ENCODE measurements around the gene AHI1.
"Not testable (repeated sequence)": the region's sequence is repeated elsewhere in the genome, so short reads cannot be mapped to it uniquely, and the experiment has no call there.

Gene AHI1

GRCh38 chr6:135360222-135360621, 137.3 kb downstream of the AHI1 start:
- no peak for ATAC-seq (replicated peaks; ENCODE audit: extremely low read depth, poor library complexity, severe bottlenecking)
- no peak for DNase-seq (ENCODE audit: low spot score in 2 of 2)
- H3K27me3 Mint-ChIP-seq = no peaks in the 10 kb centered on the region
- no peaks in the 10 kb centered on the region for H3K4me1 Mint-ChIP-seq
- H3K4me3 Mint-ChIP-seq = no peak overlapping the region
- H3K27ac Mint-ChIP-seq (ENCODE audit: low read depth) = no peak overlapping the region
- H3K9me3 Mint-ChIP-seq = no peaks in the 10 kb centered on the region
- peaks cover 3% of the 10 kb centered on the region for H3K36me3 Mint-ChIP-seq (ENCODE audit: insufficient read depth)

DNA sequence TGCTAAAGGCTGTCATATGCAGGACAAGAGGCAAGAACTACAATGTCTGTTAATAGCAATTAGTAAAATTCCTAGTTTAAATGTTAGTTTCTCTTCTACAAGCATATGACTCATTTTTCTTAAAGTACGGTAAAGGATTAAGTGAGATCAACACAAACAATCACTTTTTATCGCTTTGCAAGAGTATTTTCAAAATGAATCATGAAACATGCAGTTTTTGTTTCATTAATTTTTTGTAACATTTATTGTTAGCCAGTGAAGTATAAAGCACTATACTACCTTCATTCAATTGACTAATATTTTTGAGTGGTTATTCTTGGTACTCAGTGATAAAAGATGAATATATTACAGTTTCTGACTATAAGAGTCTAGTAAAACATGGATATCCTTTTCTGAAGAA, 138.6 kb downstream of the AHI1 start:
- ATAC-seq (replicated peaks; ENCODE audit: extremely low read depth, poor library complexity, severe bottlenecking) = no peak
- Mint-ChIP-seq H3K27me3 (no peaks in the 10 kb centered on the region), H3K4me3 (no peak overlapping the region), H3K36me3 (ENCODE audit: insufficient read depth) (peaks cover 3% of the 10 kb centered on the region), H3K4me1 (no peaks in the 10 kb centered on the region), H3K27ac (ENCODE audit: low read depth) (no peak overlapping the region), H3K9me3 (no peaks in the 10 kb centered on the region)
- no peak for DNase-seq (ENCODE audit: low spot score in 2 of 2)

- no peak for DNase-seq (ENCODE audit: low spot score in 2 of 2)
- H3K9me3 Mint-ChIP-seq = no peaks in the 10 kb centered on the region
These were observed 139.2 kb downstream of the AHI1 start for GRCh38 chr6:135358251-135358821.

DNA sequence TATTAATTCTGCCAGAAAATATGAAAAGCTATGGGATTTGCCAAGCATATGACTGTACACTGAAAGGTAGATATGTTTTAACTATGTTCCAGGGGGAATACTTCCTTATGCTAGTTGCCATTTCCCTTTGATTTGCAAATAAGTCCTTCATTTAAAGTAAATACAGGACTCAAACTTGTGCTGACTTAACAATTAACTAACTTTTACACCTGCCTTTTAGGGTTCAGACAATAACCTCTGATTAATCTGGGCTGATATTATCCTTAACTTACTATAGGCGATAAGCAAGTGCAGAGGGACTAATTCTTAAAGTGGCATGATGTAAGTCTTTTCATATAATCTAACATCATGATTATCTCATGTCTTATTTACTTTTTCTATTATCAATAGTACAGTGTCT, 143.1 kb downstream of the AHI1 start:
- Mint-ChIP-seq H3K4me3 (no peak overlapping the region), H3K4me1 (no peaks in the 10 kb centered on the region), H3K27me3 (no peaks in the 10 kb centered on the region), H3K36me3 (ENCODE audit: insufficient read depth) (peaks cover 3% of the 10 kb centered on the region), H3K27ac (ENCODE audit: low read depth) (no peak overlapping the region), H3K9me3 (no peaks in the 10 kb centered on the region)
- ATAC-seq (replicated peaks; ENCODE audit: extremely low read depth, poor library complexity, severe bottlenecking) (no peak), DNase-seq (ENCODE audit: low spot score in 2 of 2) (no peak)

More at GRCh38 chr6:135358251-135358821, 139.2 kb downstream of the AHI1 start:
- Mint-ChIP-seq H3K4me1 (no peaks in the 10 kb centered on the region), H3K36me3 (ENCODE audit: insufficient read depth) (peaks cover 3% of the 10 kb centered on the region), H3K4me3 (no peak overlapping the region), H3K27ac (ENCODE audit: low read depth) (no peak overlapping the region), H3K27me3 (no peaks in the 10 kb centered on the region)
- ATAC-seq (replicated peaks; ENCODE audit: extremely low read depth, poor library complexity, severe bottlenecking) = no peak

DNA sequence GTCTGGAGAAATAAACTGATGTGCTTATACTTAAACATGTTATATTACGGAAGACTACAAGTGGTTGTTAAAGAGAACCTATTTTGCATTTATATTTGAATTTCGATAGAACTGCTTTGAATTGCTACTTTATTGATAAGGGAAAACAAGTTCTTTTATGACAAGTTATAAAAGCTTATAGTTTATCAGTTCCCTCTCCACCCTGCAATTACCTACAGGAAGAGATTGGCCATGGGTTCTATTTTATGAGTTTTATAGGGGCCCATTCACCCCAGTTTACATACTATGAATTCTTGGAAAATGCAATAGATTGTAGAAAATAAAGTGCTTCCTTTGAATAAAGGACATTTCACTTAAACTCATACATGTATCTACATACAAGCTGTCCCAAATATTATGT, 144.4 kb downstream of the AHI1 start:
- H3K9me3 Mint-ChIP-seq = no peaks in the 10 kb centered on the region
- no peak for DNase-seq (ENCODE audit: low spot score in 2 of 2)
- H3K4me1 Mint-ChIP-seq = no peaks in the 10 kb centered on the region
- no peaks in the 10 kb centered on the region for H3K27me3 Mint-ChIP-seq
- no peak for ATAC-seq (replicated peaks; ENCODE audit: extremely low read depth, poor library complexity, severe bottlenecking)
- no peaks in the 10 kb centered on the region for H3K36me3 Mint-ChIP-seq (ENCODE audit: insufficient read depth)
- no peak overlapping the region for H3K4me3 Mint-ChIP-seq
- no peak overlapping the region for H3K27ac Mint-ChIP-seq (ENCODE audit: low read depth)

DNA sequence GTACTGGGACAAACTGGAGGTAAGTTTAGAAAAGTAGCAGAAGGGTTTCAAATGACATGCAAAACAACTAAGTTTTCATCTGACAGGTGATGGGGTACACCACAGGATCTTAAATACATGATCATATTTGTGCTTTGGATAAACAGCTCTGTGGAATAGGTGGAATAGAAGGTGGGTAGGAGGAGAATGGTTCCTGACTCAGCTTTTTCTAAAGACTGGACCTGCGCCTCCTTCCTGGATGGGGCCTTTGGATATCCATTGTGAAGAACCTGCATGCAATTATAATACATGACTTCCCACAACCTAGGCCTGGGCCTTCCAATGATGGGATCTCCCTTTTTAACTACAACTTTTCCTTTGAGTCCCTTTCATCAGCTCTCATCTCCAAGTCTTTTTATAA, 145.9 kb downstream of the AHI1 start:
- DNase-seq (ENCODE audit: low spot score in 2 of 2) (no peak), ATAC-seq (replicated peaks; ENCODE audit: extremely low read depth, poor library complexity, severe bottlenecking) (no peak)
- Mint-ChIP-seq H3K9me3 (no peaks in the 10 kb centered on the region), H3K4me3 (no peak overlapping the region), H3K4me1 (peaks cover 4% of the 10 kb centered on the region), H3K36me3 (ENCODE audit: insufficient read depth) (no peaks in the 10 kb centered on the region), H3K27ac (ENCODE audit: low read depth) (no peak overlapping the region), H3K27me3 (no peaks in the 10 kb centered on the region)

GRCh38 chr6:135347887-135348286, 149.7 kb downstream of the AHI1 start:
- peaks cover 5% of the 10 kb centered on the region for H3K4me1 Mint-ChIP-seq
- no peak for DNase-seq (ENCODE audit: low spot score in 2 of 2)
- no peak overlapping the region for H3K27ac Mint-ChIP-seq (ENCODE audit: low read depth)
- H3K9me3 Mint-ChIP-seq = no peaks in the 10 kb centered on the region
- H3K4me3 Mint-ChIP-seq = no peak overlapping the region
- no peaks in the 10 kb centered on the region for H3K27me3 Mint-ChIP-seq
- H3K36me3 Mint-ChIP-seq (ENCODE audit: insufficient read depth) = no peaks in the 10 kb centered on the region
- no peak for ATAC-seq (replicated peaks; ENCODE audit: extremely low read depth, poor library complexity, severe bottlenecking)

DNA sequence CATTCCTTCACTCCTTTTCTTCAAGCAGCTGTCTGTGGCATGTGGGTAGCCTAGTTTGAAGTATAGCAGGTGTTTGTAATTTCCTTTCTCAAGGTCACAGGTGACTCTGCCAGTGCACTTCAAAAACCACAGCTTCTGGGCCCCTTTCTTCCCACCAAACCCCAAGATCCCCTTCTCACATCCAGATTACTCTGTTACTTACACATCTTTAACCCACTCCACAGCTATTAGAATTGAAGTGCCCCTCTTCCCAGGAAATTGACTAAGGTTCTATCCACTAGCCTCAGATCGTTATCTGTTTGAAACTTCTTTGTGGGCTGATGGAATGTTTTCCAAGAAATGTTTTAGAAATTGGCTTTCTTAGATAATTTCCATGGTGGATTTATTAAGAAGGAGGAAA, 150.8 kb downstream of the AHI1 start:
- H3K27ac Mint-ChIP-seq (ENCODE audit: low read depth) = no peak overlapping the region
- no peaks in the 10 kb centered on the region for H3K27me3 Mint-ChIP-seq

GRCh38 chr6:135344526-135344925, 153.0 kb downstream of the AHI1 start:
- no peaks in the 10 kb centered on the region for H3K27me3 Mint-ChIP-seq
- H3K9me3 Mint-ChIP-seq = no peaks in the 10 kb centered on the region
- no peaks in the 10 kb centered on the region for H3K36me3 Mint-ChIP-seq (ENCODE audit: insufficient read depth)
- H3K4me3 Mint-ChIP-seq = no peak overlapping the region
- H3K27ac Mint-ChIP-seq (ENCODE audit: low read depth) = no peak overlapping the region
- peaks cover 5% of the 10 kb centered on the region for H3K4me1 Mint-ChIP-seq
- DNase-seq (ENCODE audit: low spot score in 2 of 2) (no peak), ATAC-seq (replicated peaks; ENCODE audit: extremely low read depth, poor library complexity, severe bottlenecking) (no peak)

More for the DNA sequence above, 150.8 kb downstream of the AHI1 start:
- DNase-seq (ENCODE audit: low spot score in 2 of 2) (no peak), ATAC-seq (replicated peaks; ENCODE audit: extremely low read depth, poor library complexity, severe bottlenecking) (no peak)
- Mint-ChIP-seq H3K9me3 (no peaks in the 10 kb centered on the region), H3K4me1 (peaks cover 5% of the 10 kb centered on the region), H3K4me3 (no peak overlapping the region), H3K36me3 (ENCODE audit: insufficient read depth) (no peaks in the 10 kb centered on the region)

GRCh38 chr6:135339920-135340319, 157.6 kb downstream of the AHI1 start:
- H3K4me1 Mint-ChIP-seq; H3K27ac Mint-ChIP-seq (ENCODE audit: low read depth); ATAC-seq (replicated peaks; ENCODE audit: extremely low read depth, poor library complexity, severe bottlenecking); H3K27me3 Mint-ChIP-seq; H3K9me3 Mint-ChIP-seq; H3K36me3 Mint-ChIP-seq (ENCODE audit: insufficient read depth); H3K4me3 Mint-ChIP-seq; DNase-seq (ENCODE audit: low spot score in 2 of 2): not testable (repeated sequence)

- Mint-ChIP-seq H3K27me3 (no peaks in the 10 kb centered on the region), H3K36me3 (ENCODE audit: insufficient read depth) (no peaks in the 10 kb centered on the region), H3K27ac (ENCODE audit: low read depth) (no peak overlapping the region), H3K9me3 (no peaks in the 10 kb centered on the region), H3K4me1 (no peaks in the 10 kb centered on the region), H3K4me3 (no peak overlapping the region)
- ATAC-seq (replicated peaks; ENCODE audit: extremely low read depth, poor library complexity, severe bottlenecking) = no peak
- no peak for DNase-seq (ENCODE audit: low spot score in 2 of 2)
These were observed 163.4 kb downstream of the AHI1 start for GRCh38 chr6:135334169-135334568.

GRCh38 chr6:135331002-135331401, 166.5 kb downstream of the AHI1 start:
- Mint-ChIP-seq H3K4me1 (no peaks in the 10 kb centered on the region), H3K27me3 (no peaks in the 10 kb centered on the region), H3K4me3 (no peak overlapping the region), H3K27ac (ENCODE audit: low read depth) (no peak overlapping the region), H3K9me3 (no peaks in the 10 kb centered on the region), H3K36me3 (ENCODE audit: insufficient read depth) (no peaks in the 10 kb centered on the region)
- DNase-seq (ENCODE audit: low spot score in 2 of 2) (no peak), ATAC-seq (replicated peaks; ENCODE audit: extremely low read depth, poor library complexity, severe bottlenecking) (no peak)

- Mint-ChIP-seq H3K4me3 (no peak overlapping the region), H3K4me1 (no peaks in the 10 kb centered on the region), H3K9me3 (no peaks in the 10 kb centered on the region), H3K27me3 (no peaks in the 10 kb centered on the region), H3K36me3 (ENCODE audit: insufficient read depth) (no peaks in the 10 kb centered on the region), H3K27ac (ENCODE audit: low read depth) (no peak overlapping the region)
- ATAC-seq (replicated peaks; ENCODE audit: extremely low read depth, poor library complexity, severe bottlenecking) (no peak), DNase-seq (ENCODE audit: low spot score in 2 of 2) (no peak)
These were observed 167.4 kb downstream of the AHI1 start for GRCh38 chr6:135329851-135330803.
